H9 (cell line): ENCODE data around the gene CD19. TPM values are rescaled to one million over a fixed set of nuclear protein-coding genes. Genes with fewer than 3 reads are reported as not detected.

Source experiments
- DNase-seq: peaks from one replicate; pipeline ENCODE4 v3.0.0-alpha.2; 2017
- H2AFZ ChIP-seq: one replicate; pipeline ENCODE4 v1.6.1; 2013; ENCODE audit warnings: mild to moderate bottlenecking, low read length, control low read depth, moderate library complexity
- H2AK5ac ChIP-seq: 2 replicates; pipeline ENCODE4 v1.6.1; 2013; ENCODE audit warnings: low read length, control low read depth, mixed read lengths; ENCODE audit not compliant: insufficient read length
- H2BK120ac ChIP-seq: one replicate; pipeline ENCODE4 v1.6.1; 2013; ENCODE audit warnings: low read depth, mild to moderate bottlenecking, low read length, control low read depth, inconsistent platforms; ENCODE audit not compliant: poor library complexity, severe bottlenecking
- H2BK12ac ChIP-seq: 2 replicates; pipeline ENCODE4 v1.6.1; 2013; ENCODE audit warnings: low read length, control low read depth, mixed read lengths, low read depth; ENCODE audit not compliant: insufficient read length
- H2BK15ac ChIP-seq: 2 replicates; pipeline ENCODE4 v1.6.1; 2013; ENCODE audit warnings: low read depth, low read length, control low read depth
- H2BK20ac ChIP-seq: one replicate; pipeline ENCODE4 v1.6.1; 2013; ENCODE audit warnings: low read depth, mild to moderate bottlenecking, low read length, control low read depth, inconsistent platforms; ENCODE audit not compliant: poor library complexity, severe bottlenecking
- H2BK5ac ChIP-seq: 2 replicates; pipeline ENCODE4 v1.6.1; 2013; ENCODE audit warnings: low read length, control low read depth, mixed read lengths; ENCODE audit not compliant: insufficient read length
- H3K14ac ChIP-seq: 2 replicates; pipeline ENCODE4 v1.6.1; 2013; ENCODE audit warnings: low read length, control low read depth; ENCODE audit not compliant: insufficient read depth
- H3K18ac ChIP-seq: 2 replicates; pipeline ENCODE4 v1.6.1; 2013; ENCODE audit warnings: low read depth, mild to moderate bottlenecking, mixed read lengths, low read length, control low read depth; ENCODE audit not compliant: insufficient read length
- H3K23ac ChIP-seq: 2 replicates; pipeline ENCODE4 v1.6.1; 2013; ENCODE audit warnings: low read length, control low read depth, mixed read lengths, low read depth; ENCODE audit not compliant: insufficient read length
- H3K23me2 ChIP-seq: 2 replicates; pipeline ENCODE4 v1.6.1; 2013; ENCODE audit warnings: low read depth, mild to moderate bottlenecking, mixed read lengths, low read length, control low read depth; ENCODE audit not compliant: insufficient read length, poor library complexity, severe bottlenecking
- H3K27ac ChIP-seq: 2 replicates; pipeline ENCODE4 v1.5.1; 2013; ENCODE audit warnings: low read length, control low read depth, mixed read lengths, low read depth; ENCODE audit not compliant: insufficient read length
- H3K27me3 ChIP-seq: 2 replicates; pipeline ENCODE4 v1.6.1; 2013; ENCODE audit warnings: low read length, control low read depth, inconsistent platforms; ENCODE audit not compliant: insufficient read depth
- H3K4ac ChIP-seq: 2 replicates; pipeline ENCODE4 v1.6.1; 2013; ENCODE audit warnings: low read depth, mild to moderate bottlenecking, control low read depth, inconsistent platforms, low read length, moderate library complexity
- H3K4me1 ChIP-seq: 2 replicates; pipeline ENCODE4 v1.6.1; 2013; ENCODE audit warnings: low read length, control low read depth, inconsistent platforms; ENCODE audit not compliant: insufficient read depth
- H3K4me2 ChIP-seq: 2 replicates; pipeline ENCODE4 v1.6.1; 2013; ENCODE audit warnings: low read length, control low read depth, mixed read lengths; ENCODE audit not compliant: insufficient read length, insufficient read depth
- H3K56ac ChIP-seq: 2 replicates; pipeline ENCODE4 v1.6.1; 2013; ENCODE audit warnings: low read depth, mild to moderate bottlenecking, mixed read lengths, low read length, control low read depth; ENCODE audit not compliant: insufficient read length
- H3K79me1 ChIP-seq: 2 replicates; pipeline ENCODE4 v1.6.1; 2013; ENCODE audit warnings: low read depth, mild to moderate bottlenecking, moderate library complexity, low read length, control low read depth, inconsistent platforms; ENCODE audit not compliant: insufficient read depth, poor library complexity, severe bottlenecking
- H3K79me2 ChIP-seq: 2 replicates; pipeline ENCODE4 v1.6.1; 2013; ENCODE audit warnings: low read length, control low read depth, inconsistent platforms; ENCODE audit not compliant: insufficient read depth
- H3K9ac ChIP-seq: 2 replicates; pipeline ENCODE4 v1.6.1; 2013; ENCODE audit warnings: low read length, control low read depth, mixed read lengths; ENCODE audit not compliant: insufficient read length; ENCODE audit errors: extremely low read depth
- H3K9me3 ChIP-seq: one replicate; pipeline ENCODE4 v1.6.1; 2013; ENCODE audit warnings: low read depth, low read length, inconsistent platforms; ENCODE audit not compliant: control insufficient read depth
- H3T11ph ChIP-seq: one replicate; pipeline ENCODE4 v1.6.1; 2013; ENCODE audit warnings: mild to moderate bottlenecking, low read length, control low read depth, inconsistent platforms
- H4K20me1 ChIP-seq: one replicate; pipeline ENCODE4 v1.6.1; 2013; ENCODE audit not compliant: control insufficient read depth, insufficient read length, insufficient read depth
- H4K5ac ChIP-seq: 2 replicates; pipeline ENCODE4 v1.6.1; 2013; ENCODE audit warnings: low read depth, mild to moderate bottlenecking, mixed read lengths, low read length, control low read depth; ENCODE audit not compliant: insufficient read length
- H4K8ac ChIP-seq: replicated peaks from 2 replicates; pipeline ENCODE4 v1.6.1; 2013; ENCODE audit warnings: low read length, control low read depth, mixed read lengths, low read depth; ENCODE audit not compliant: insufficient read length
- H4K91ac ChIP-seq: 2 replicates; pipeline ENCODE4 v1.6.1; 2013; ENCODE audit warnings: low read depth, mild to moderate bottlenecking, moderate library complexity, mixed read lengths, low read length, control low read depth; ENCODE audit not compliant: insufficient read length
- H3K27ac Mint-ChIP-seq, 3 experiments: 2 replicates in 2 of 3; 3 replicates in 1 of 3; pipeline ENCODE4 v1.8.0; 2020 to 2021; ENCODE audit warnings: mixed read lengths in 3 of 3, mild to moderate bottlenecking in 1 of 3, moderate library complexity in 1 of 3
- H3K27me3 Mint-ChIP-seq: 2 replicates; pipeline ENCODE4 v1.8.0; 2021; ENCODE audit warnings: low read depth, mild to moderate bottlenecking, moderate library complexity, mixed read lengths
- H3K36me3 Mint-ChIP-seq, 3 experiments: 2 replicates in 2 of 3; 3 replicates in 1 of 3; pipeline ENCODE4 v1.8.0; 2020 to 2021; ENCODE audit warnings: low read depth in 3 of 3, mixed read lengths in 3 of 3; ENCODE audit not compliant: insufficient read depth in 1 of 3
- H3K4me1 Mint-ChIP-seq, 2 experiments: 2 replicates each; pipeline ENCODE4 v1.8.0; 2020; ENCODE audit warnings: mixed read lengths in 2 of 2
- H3K4me3 Mint-ChIP-seq, 2 experiments: 2 replicates in 1 of 2; 3 replicates in 1 of 2; pipeline ENCODE4 v1.8.0; 2020 to 2021; ENCODE audit warnings: mild to moderate bottlenecking in 2 of 2, mixed read lengths in 2 of 2, moderate library complexity in 1 of 2
- H3K9me3 Mint-ChIP-seq, 2 experiments: 2 replicates in 1 of 2; 3 replicates in 1 of 2; pipeline ENCODE4 v1.8.0; 2020; ENCODE audit warnings: mild to moderate bottlenecking in 2 of 2, mixed read lengths in 2 of 2, moderate library complexity in 1 of 2
- WGBS: extraction: QIAGEN DNeasy Blood & Tissue Kit; methylation state at CpG from one replicate; pipeline ENCODE4 v1.1.7; 2013; ENCODE audit warnings: missing lambda C conversion rate, low lambda C conversion rate, mixed read lengths; ENCODE audit not compliant: insufficient read length; ENCODE audit errors: extremely low coverage; 5-methylcytosine and 5-hydroxymethylcytosine counted together
- total RNA-seq: library from RNA; stranded (reverse); gene quantifications from 2 replicates; pipeline ENCODE4 v1.2.1, GENCODE V29; 2021
- TF ChIP-seq, protein P1 (sequence below): fragments of 200-600 bp; sonication (generic); conservative IDR thresholded peaks from 3 replicates; pipeline ENCODE4 v1.8.0; 2021; ENCODE audit warnings: antibody characterized with exemption, mild to moderate bottlenecking

Gene CD19
- total RNA-seq, 1 experiment from 2014 or later = 0.50 TPM

DNA sequence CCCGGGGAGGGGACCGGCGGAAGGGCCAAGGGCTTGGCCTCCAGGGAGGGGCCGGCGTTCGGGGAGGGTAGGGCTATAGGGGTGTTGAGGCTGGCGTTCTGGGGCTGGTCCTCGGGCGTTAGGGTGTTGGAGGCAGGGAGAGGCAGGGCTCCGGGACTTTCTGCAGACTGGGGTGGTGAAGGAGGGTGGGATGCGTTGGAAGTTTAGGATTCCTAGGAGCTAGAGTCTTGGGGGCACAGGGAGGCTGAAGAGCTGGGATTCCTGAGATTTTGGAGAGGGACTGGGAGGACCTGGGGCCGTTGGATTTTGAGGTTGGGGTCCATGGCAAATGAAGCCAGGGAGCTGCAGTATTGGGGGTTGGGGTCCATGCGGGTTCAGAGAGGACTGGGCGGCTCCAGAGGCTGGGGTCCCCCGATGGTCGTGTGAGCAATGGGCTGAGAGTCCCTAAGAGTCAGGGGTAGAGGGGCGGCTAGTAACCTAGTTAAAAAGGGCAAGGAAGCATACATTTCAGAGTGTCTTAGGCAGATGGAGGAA, 19.7 kb downstream of the CD19 start:
- no peaks in the 10 kb centered on the region for H3K27me3 ChIP-seq
- peak; percentile 38 for DNase-seq
- H3K9me3 ChIP-seq = no peaks in the 10 kb centered on the region
- TF ChIP-seq, protein P1, sequence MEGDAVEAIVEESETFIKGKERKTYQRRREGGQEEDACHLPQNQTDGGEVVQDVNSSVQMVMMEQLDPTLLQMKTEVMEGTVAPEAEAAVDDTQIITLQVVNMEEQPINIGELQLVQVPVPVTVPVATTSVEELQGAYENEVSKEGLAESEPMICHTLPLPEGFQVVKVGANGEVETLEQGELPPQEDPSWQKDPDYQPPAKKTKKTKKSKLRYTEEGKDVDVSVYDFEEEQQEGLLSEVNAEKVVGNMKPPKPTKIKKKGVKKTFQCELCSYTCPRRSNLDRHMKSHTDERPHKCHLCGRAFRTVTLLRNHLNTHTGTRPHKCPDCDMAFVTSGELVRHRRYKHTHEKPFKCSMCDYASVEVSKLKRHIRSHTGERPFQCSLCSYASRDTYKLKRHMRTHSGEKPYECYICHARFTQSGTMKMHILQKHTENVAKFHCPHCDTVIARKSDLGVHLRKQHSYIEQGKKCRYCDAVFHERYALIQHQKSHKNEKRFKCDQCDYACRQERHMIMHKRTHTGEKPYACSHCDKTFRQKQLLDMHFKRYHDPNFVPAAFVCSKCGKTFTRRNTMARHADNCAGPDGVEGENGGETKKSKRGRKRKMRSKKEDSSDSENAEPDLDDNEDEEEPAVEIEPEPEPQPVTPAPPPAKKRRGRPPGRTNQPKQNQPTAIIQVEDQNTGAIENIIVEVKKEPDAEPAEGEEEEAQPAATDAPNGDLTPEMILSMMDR = no peak
- H2AK5ac ChIP-seq = no peak overlapping the region
- H3K79me2 ChIP-seq = peaks cover 8% of the 10 kb centered on the region; the same call in 1 of the 2 replicates
- H3K9ac ChIP-seq = peak overlapping the region; percentile 92
- peak overlapping the region; percentile 94 for H3K4me2 ChIP-seq
- no peak overlapping the region for H2BK5ac ChIP-seq
- no peak overlapping the region for H3K27ac ChIP-seq
- no peak overlapping the region for H2BK12ac ChIP-seq
- H4K8ac ChIP-seq = no peak overlapping the region
- H3T11ph ChIP-seq = no peak overlapping the region
- H3K79me1 ChIP-seq = peaks cover 4% of the 10 kb centered on the region
- H3K23ac ChIP-seq = no peak overlapping the region
- no peak overlapping the region for H2BK120ac ChIP-seq
- no CpG with 5 or more reads among the region's 17 CpGs for WGBS
- H4K91ac ChIP-seq = no peak overlapping the region
- H3K56ac ChIP-seq = no peak overlapping the region
- Mint-ChIP-seq H3K27ac (peak overlapping the region; percentile 56 to 96 (median 92)), H3K9me3 (no peaks in the 10 kb centered on the region; a peak in 1 of 5 replicates), H3K4me3 (peak overlapping the region; percentile 95 to 98), H3K36me3 (peaks cover 25 to 50% (median 49%) of the 10 kb centered on the region in 3 experiments), H3K4me1 (peaks cover 10 to 12% of the 10 kb centered on the region in 2 experiments), H3K27me3 (peaks cover 7% of the 10 kb centered on the region)
- no peak overlapping the region for H2BK20ac ChIP-seq
- peaks cover 9% of the 10 kb centered on the region for H3K23me2 ChIP-seq
- H2BK15ac ChIP-seq = no peak overlapping the region
- peak overlapping the region; percentile 78; the same call in 1 of the 2 replicates for H3K14ac ChIP-seq
- no peak overlapping the region for H2AFZ ChIP-seq
- no peaks in the 10 kb centered on the region for H3K4me1 ChIP-seq
- H3K18ac ChIP-seq = no peak overlapping the region
- H4K5ac ChIP-seq = no peak overlapping the region
- H3K4ac ChIP-seq = no peak overlapping the region
- no peaks in the 10 kb centered on the region for H4K20me1 ChIP-seq
